Activated CD4-positive, alpha-beta memory T cell treated with anti-CD3 and anti-CD28 coated beads for 36 hours (primary cell): ENCODE measurements around the gene L3MBTL2. TPM values are rescaled to one million over a fixed set of nuclear protein-coding genes. Genes with fewer than 3 reads are reported as not detected.
"Not testable (repeated sequence)": the region's sequence is repeated elsewhere in the genome, so short reads cannot be mapped to it uniquely, and the experiment has no call there.

Experiments used
- CTCF ChIA-PET: fragments of 350-600 bp; sonication (Branson Sonifier 250); formaldehyde crosslinking; loops from one replicate; lab custom pipeline; 2021; ENCODE audit warnings: antibody characterized with exemption, inconsistent platforms; lab: Charles Lee
- POLR2A ChIA-PET: fragments of 350-600 bp; sonication (Branson Sonifier 250); formaldehyde crosslinking; loops from one replicate; lab custom pipeline; 2021; ENCODE audit warnings: antibody characterized with exemption; lab: Charles Lee
- DNase-seq: peaks from one replicate; pipeline ENCODE4 v3.0.0-alpha.2; 2020
- H3K27ac Mint-ChIP-seq: one replicate; pipeline ENCODE4 v1.8.0; 2021; ENCODE audit warnings: mixed read lengths
- H3K27me3 Mint-ChIP-seq: one replicate; pipeline ENCODE4 v1.8.0; 2021; ENCODE audit warnings: mixed read lengths
- H3K36me3 Mint-ChIP-seq: one replicate; pipeline ENCODE4 v1.8.0; 2021; ENCODE audit warnings: mixed read lengths
- H3K4me1 Mint-ChIP-seq: one replicate; pipeline ENCODE4 v1.8.0; 2021; ENCODE audit warnings: low read depth, mixed read lengths
- H3K4me3 Mint-ChIP-seq: one replicate; pipeline ENCODE4 v1.8.0; 2021; ENCODE audit warnings: mild to moderate bottlenecking, mixed read lengths
- H3K9me3 Mint-ChIP-seq: one replicate; pipeline ENCODE4 v1.8.0; 2021; ENCODE audit warnings: mixed read lengths
- intact Hi-C: fragments of 100-400 bp; cut with micrococcal nuclease; formaldehyde crosslinking; loops from one replicate; pipeline ENCODE4 v1.15.1; 2023
- total RNA-seq, 2 experiments: library from RNA; stranded (reverse); gene quantifications; one replicate each; pipeline ENCODE4 v1.2.3, GENCODE V29; 2021

The L3MBTL2 gene
- 10 to 100 TPM; 27.3 to 31.0 TPM for total RNA-seq

DNA sequence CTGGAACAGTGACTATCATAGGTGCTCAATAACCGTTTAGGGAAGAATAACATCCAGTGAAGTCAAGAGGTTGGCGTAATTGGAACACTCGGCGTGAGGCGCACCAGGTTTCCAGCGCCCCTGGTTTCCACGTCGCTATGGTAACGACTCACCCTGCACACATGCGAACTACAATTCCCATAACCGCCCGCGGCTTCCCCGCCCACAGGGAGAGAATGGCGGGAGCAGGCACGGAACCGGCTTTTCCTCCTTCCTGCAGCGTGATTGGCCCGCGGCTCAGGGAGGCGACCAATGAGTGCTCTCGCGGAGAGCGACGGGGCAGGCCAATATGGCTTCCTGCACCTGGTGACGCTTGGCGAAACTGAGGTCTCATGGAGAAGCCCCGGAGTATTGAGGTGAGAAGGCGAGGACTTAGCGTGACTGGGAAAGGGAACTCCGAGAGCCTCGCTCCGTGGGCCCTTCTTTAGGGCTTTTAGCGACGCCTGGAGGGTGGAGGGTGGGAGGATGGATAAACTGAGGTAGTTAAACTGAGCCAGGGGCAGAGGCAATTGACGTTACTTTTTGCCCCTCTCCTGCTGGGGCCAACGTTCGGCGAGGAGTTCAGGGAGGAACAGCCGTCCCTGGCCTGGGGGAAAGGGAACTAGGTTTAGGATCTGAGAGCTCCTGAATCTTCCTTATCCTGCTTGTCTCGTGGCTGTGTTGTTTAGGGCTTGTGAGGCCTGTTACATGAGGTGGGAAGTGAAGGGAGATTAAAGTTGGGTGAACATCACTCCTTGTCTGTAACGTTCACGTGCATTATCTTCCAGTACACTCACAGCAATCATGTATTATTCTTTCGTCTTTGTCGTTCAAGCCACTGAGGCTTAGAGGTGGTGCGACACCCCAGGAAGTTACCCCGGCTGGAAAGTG, at the start of gene L3MBTL2:
Gene L3MBTL2, plus strand, starts transcription at position 321 of the 909 bp plus-strand sequence. Its CDS starts 51 bp downstream, at position 372.
- peak; percentile 99 for DNase-seq
- ChIA-PET POLR2A (no interaction called here), CTCF (no interaction called here)
- H3K4me3 Mint-ChIP-seq = peak within 1 kb of the TSS; percentile 95
- peak within 1 kb of the TSS; percentile 92 for H3K27ac Mint-ChIP-seq
- intact Hi-C loops = loop anchor here (5.0 kb wide), 2 partner anchors 82 to 177 kb away; partner anchors contain the start of genes RANGAP1 and TEF
- peaks cover 13% of the 10 kb centered on the region for H3K36me3 Mint-ChIP-seq
- no peaks in the 10 kb centered on the region for H3K27me3 Mint-ChIP-seq
- peaks cover 26% of the 10 kb centered on the region for H3K4me1 Mint-ChIP-seq
- no peaks in the 10 kb centered on the region for H3K9me3 Mint-ChIP-seq

DNA sequence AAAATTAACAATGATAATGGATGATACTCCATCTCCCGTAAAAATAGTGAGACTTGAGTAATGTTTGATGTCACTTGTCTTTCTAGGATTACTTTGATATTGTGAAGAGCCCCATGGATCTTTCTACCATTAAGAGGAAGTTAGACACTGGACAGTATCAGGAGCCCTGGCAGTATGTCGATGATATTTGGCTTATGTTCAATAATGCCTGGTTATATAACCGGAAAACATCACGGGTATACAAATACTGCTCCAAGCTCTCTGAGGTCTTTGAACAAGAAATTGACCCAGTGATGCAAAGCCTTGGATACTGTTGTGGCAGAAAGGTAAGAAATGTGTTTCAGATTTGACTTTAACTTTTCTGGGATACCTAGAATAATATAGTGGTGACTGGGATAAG, 48.0 kb upstream of the L3MBTL2 start:
- ChIA-PET CTCF (interaction anchor here (2.7 kb wide), 1 partner anchor 235 kb away, joined by 13 read pairs; no protein-coding TSS in a partner anchor), POLR2A (no interaction called here)
- peaks cover 59% of the 10 kb centered on the region for H3K36me3 Mint-ChIP-seq
- H3K4me1 Mint-ChIP-seq = no peaks in the 10 kb centered on the region
- intact Hi-C loops = no loop called here
- H3K27ac Mint-ChIP-seq = no peak overlapping the region
- no peak for DNase-seq
- H3K27me3 Mint-ChIP-seq = no peaks in the 10 kb centered on the region
- H3K9me3 Mint-ChIP-seq = no peaks in the 10 kb centered on the region
- no peak overlapping the region for H3K4me3 Mint-ChIP-seq

DNA sequence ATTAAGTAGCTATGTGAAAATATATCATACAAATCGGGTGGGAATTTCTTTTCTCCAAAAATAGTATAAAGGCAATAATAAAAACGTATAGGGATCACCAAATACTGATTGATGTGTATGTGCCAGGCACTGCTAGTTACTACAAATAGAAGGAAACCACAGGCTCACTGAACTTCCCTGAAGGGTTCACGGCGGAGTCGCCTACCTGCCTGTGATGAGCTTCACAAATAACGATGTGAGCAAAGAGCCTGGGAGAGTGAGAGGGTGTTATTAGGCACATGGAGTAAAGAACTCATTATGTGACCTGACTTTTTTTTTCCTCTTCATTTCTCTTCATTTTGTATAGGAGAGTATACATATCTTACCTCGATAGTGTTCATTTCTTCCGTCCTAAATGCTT, 36.0 kb upstream of the L3MBTL2 start:
- intact Hi-C loops = no loop called here
- Mint-ChIP-seq H3K27me3 (no peaks in the 10 kb centered on the region), H3K36me3 (peaks cover 47% of the 10 kb centered on the region), H3K9me3 (no peaks in the 10 kb centered on the region), H3K4me1 (no peaks in the 10 kb centered on the region), H3K27ac (no peak overlapping the region), H3K4me3 (no peak overlapping the region)
- ChIA-PET CTCF (interaction anchor here (0.9 kb wide), 1 partner anchor 69 kb away, joined by 3 read pairs; no protein-coding TSS in a partner anchor), POLR2A (interaction anchor here (0.6 kb wide), 1 partner anchor 77 kb away, joined by 3 read pairs; the partner anchor contains the start of gene EP300)
- no peak for DNase-seq

DNA sequence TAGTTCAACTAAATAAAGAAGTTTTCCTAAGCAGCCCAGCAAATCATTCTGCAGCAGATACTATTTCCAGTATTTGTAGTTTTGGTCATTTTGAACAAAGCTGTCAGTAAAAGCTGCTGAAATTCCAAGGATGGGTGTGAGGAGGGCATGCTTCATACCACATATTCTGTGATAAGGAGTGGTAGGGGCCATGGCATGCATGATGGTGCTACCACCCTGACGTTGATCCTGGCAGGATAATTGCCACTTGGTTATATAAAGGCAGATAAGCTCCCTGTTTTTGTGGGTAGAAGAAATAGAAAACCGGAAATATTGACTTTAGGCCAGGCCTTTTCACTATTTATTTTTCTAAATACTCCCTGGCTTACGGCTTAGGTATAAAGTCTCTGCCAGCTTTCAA, 33.1 kb upstream of the L3MBTL2 start:
- Mint-ChIP-seq H3K9me3 (no peaks in the 10 kb centered on the region), H3K27me3 (no peaks in the 10 kb centered on the region), H3K4me3 (no peak overlapping the region), H3K27ac (no peak overlapping the region), H3K36me3 (peaks cover 63% of the 10 kb centered on the region), H3K4me1 (no peaks in the 10 kb centered on the region)
- intact Hi-C loops = no loop called here
- no peak for DNase-seq
- POLR2A ChIA-PET = no interaction called here
- CTCF ChIA-PET = interaction anchor here (1.2 kb wide), 1 partner anchor 66 kb away, joined by 4 read pairs; no protein-coding TSS in a partner anchor

DNA sequence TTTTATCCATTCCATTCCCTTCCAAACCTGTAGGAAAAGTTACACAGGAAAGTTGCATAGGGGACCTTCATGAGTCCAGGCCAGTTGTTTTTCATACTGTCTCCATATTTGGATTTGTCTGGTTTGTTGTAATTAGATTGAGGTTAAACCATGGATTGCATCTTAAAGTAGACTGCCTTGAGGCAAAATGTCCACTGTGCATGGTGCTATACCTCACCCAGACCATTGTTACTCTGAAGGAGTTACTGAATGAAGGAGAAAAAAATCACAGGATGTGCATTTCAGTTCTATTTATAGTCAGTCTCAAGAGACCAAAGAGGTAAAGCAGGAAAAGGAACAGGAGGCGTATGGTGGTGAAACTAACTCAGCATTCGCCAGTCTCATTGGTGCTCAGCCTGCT, 29.6 kb upstream of the L3MBTL2 start:
- Mint-ChIP-seq H3K4me3 (no peak overlapping the region), H3K27me3 (no peaks in the 10 kb centered on the region), H3K4me1 (no peaks in the 10 kb centered on the region), H3K36me3 (peaks cover 56% of the 10 kb centered on the region), H3K9me3 (no peaks in the 10 kb centered on the region), H3K27ac (no peak overlapping the region)
- CTCF ChIA-PET = no interaction called here
- DNase-seq = no peak
- POLR2A ChIA-PET = no interaction called here
- intact Hi-C loops = no loop called here

DNA sequence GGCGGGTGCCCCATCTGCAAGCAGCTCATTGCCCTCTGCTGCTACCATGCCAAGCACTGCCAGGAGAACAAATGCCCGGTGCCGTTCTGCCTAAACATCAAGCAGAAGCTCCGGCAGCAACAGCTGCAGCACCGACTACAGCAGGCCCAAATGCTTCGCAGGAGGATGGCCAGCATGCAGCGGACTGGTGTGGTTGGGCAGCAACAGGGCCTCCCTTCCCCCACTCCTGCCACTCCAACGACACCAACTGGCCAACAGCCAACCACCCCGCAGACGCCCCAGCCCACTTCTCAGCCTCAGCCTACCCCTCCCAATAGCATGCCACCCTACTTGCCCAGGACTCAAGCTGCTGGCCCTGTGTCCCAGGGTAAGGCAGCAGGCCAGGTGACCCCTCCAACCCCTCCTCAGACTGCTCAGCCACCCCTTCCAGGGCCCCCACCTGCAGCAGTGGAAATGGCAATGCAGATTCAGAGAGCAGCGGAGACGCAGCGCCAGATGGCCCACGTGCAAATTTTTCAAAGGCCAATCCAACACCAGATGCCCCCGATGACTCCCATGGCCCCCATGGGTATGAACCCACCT, 28.0 kb upstream of the L3MBTL2 start:
- CTCF ChIA-PET = no interaction called here
- intact Hi-C loops = no loop called here
- Mint-ChIP-seq H3K9me3 (no peaks in the 10 kb centered on the region), H3K4me1 (no peaks in the 10 kb centered on the region), H3K36me3 (peaks cover 55% of the 10 kb centered on the region), H3K4me3 (no peak overlapping the region), H3K27ac (no peak overlapping the region), H3K27me3 (no peaks in the 10 kb centered on the region)
- POLR2A ChIA-PET = no interaction called here
- DNase-seq = no peak

DNA sequence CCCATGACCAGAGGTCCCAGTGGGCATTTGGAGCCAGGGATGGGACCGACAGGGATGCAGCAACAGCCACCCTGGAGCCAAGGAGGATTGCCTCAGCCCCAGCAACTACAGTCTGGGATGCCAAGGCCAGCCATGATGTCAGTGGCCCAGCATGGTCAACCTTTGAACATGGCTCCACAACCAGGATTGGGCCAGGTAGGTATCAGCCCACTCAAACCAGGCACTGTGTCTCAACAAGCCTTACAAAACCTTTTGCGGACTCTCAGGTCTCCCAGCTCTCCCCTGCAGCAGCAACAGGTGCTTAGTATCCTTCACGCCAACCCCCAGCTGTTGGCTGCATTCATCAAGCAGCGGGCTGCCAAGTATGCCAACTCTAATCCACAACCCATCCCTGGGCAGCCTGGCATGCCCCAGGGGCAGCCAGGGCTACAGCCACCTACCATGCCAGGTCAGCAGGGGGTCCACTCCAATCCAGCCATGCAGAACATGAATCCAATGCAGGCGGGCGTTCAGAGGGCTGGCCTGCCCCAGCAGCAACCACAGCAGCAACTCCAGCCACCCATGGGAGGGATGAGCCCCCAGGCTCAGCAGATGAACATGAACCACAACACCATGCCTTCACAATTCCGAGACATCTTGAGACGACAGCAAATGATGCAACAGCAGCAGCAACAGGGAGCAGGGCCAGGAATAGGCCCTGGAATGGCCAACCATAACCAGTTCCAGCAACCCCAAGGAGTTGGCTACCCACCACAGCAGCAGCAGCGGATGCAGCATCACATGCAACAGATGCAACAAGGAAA, 27.3 kb upstream of the L3MBTL2 start:
- ChIA-PET POLR2A (no interaction called here), CTCF (no interaction called here)
- DNase-seq = no peak
- peak overlapping the region; percentile 9 for H3K27ac Mint-ChIP-seq
- no peaks in the 10 kb centered on the region for H3K9me3 Mint-ChIP-seq
- no peaks in the 10 kb centered on the region for H3K4me1 Mint-ChIP-seq
- H3K4me3 Mint-ChIP-seq = no peak overlapping the region
- H3K27me3 Mint-ChIP-seq = no peaks in the 10 kb centered on the region
- intact Hi-C loops = no loop called here
- H3K36me3 Mint-ChIP-seq = peaks cover 51% of the 10 kb centered on the region

DNA sequence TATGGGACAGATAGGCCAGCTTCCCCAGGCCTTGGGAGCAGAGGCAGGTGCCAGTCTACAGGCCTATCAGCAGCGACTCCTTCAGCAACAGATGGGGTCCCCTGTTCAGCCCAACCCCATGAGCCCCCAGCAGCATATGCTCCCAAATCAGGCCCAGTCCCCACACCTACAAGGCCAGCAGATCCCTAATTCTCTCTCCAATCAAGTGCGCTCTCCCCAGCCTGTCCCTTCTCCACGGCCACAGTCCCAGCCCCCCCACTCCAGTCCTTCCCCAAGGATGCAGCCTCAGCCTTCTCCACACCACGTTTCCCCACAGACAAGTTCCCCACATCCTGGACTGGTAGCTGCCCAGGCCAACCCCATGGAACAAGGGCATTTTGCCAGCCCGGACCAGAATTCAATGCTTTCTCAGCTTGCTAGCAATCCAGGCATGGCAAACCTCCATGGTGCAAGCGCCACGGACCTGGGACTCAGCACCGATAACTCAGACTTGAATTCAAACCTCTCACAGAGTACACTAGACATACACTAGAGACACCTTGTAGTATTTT, 26.6 kb upstream of the L3MBTL2 start:
- no peaks in the 10 kb centered on the region for H3K4me1 Mint-ChIP-seq
- intact Hi-C loops = no loop called here
- ChIA-PET CTCF (no interaction called here), POLR2A (no interaction called here)
- H3K36me3 Mint-ChIP-seq = peaks cover 44% of the 10 kb centered on the region
- DNase-seq = no peak
- no peaks in the 10 kb centered on the region for H3K9me3 Mint-ChIP-seq
- no peak overlapping the region for H3K4me3 Mint-ChIP-seq
- H3K27ac Mint-ChIP-seq = no peak overlapping the region
- H3K27me3 Mint-ChIP-seq = no peaks in the 10 kb centered on the region

DNA sequence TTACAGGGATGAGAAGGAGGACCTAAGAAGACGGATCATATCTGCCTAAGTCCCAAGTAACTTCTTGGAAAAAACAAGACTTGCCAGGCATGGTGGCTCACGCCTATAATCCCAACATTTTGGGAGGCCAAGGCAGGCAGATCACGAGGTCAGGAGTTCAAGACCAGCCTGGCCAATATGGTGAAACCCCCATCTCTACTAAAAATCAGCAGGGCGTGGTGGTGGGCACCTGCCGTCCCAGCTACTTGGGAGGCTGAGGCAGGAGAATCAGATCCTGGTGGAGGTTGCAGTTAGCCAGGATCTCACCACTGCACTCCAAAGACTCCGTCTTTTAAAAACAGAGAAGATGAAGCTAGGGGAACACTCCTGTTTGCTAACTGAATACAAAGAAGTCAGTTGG, 24.8 kb upstream of the L3MBTL2 start:
- H3K4me1 Mint-ChIP-seq, CTCF ChIA-PET, H3K27me3 Mint-ChIP-seq, DNase-seq, H3K27ac Mint-ChIP-seq, H3K4me3 Mint-ChIP-seq, H3K9me3 Mint-ChIP-seq, intact Hi-C loops: not testable (repeated sequence)
- H3K36me3 Mint-ChIP-seq = peaks cover 33% of the 10 kb centered on the region
- POLR2A ChIA-PET = interaction anchor here (0.6 kb wide), 1 partner anchor 13 kb away, joined by 3 read pairs; no protein-coding TSS in a partner anchor

DNA sequence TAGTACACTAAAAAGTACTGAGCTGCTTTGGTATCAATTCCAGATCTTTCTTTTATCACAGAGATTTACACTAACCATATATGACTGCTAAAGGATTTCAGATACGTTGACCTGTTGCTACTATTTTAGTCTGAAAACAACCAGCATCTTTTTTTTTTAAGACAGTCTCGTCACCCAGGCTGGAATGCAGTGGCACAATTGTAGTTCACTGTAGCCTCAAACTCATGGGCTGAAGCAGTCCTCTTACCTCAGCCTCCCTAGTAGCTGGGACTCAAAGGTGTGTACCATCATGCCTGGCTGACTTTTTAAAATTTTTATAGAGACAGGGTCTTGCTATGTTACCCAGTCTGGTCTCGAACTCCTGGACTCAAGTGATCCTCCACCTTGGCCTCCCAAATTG, 24.2 kb upstream of the L3MBTL2 start:
- intact Hi-C loops = no loop called here
- no peak for DNase-seq
- Mint-ChIP-seq H3K27me3 (no peaks in the 10 kb centered on the region), H3K36me3 (peaks cover 28% of the 10 kb centered on the region), H3K4me1 (no peaks in the 10 kb centered on the region), H3K4me3 (no peak overlapping the region), H3K9me3 (no peaks in the 10 kb centered on the region), H3K27ac (no peak overlapping the region)
- POLR2A ChIA-PET = no interaction called here
- CTCF ChIA-PET = interaction anchor here (1.2 kb wide), 1 partner anchor 57 kb away, joined by 6 read pairs; no protein-coding TSS in a partner anchor

DNA sequence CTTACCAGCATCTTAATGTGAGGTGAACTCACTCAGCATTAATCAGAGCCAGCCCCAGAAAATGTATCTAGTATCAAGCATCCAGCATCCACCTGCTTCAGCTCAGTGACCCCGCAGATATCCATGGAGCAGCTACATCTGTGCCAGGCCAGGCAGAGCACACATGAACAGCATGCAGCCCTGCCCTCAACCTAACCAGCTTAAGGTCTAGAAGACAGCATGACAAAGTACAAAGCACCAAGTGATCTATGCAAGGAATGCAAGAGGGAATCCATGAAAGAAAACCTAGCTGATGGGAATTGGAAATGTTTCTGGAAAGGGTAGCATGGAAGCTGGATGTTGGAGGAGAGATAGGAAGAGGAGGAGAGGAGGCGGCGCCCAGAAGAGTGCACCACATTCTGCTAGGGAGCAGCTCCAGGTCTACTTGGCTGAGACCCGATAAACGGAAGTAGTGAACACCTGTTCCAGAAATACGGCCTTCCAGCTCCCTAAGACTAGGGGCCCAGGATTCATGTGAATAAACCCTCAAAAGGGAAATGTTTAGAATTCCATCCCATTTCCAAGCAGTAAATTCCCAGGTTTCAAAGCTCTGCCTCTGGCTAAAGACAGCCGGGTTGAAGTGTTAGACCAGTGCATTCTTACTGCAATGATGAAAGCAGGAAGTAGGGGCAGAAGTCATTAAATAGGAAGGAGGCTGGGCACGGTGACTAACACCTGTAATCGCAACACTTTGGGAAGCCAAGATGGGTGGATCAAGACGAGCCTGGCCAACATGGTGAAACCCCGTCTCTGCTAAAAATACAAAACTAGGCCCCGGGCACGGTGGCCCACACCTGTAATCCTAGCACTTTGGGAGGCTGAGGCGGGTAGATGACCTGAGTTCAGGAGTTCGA, 23.5 kb upstream of the L3MBTL2 start:
- ChIA-PET POLR2A (no interaction called here), CTCF (interaction anchor here (1.2 kb wide), 1 partner anchor 56 kb away, joined by 6 read pairs; no protein-coding TSS in a partner anchor)
- no peaks in the 10 kb centered on the region for H3K4me1 Mint-ChIP-seq
- peaks cover 22% of the 10 kb centered on the region for H3K36me3 Mint-ChIP-seq
- H3K27ac Mint-ChIP-seq = no peak overlapping the region
- H3K4me3 Mint-ChIP-seq = no peak overlapping the region
- intact Hi-C loops = no loop called here
- DNase-seq = no peak
- H3K9me3 Mint-ChIP-seq = no peaks in the 10 kb centered on the region
- no peaks in the 10 kb centered on the region for H3K27me3 Mint-ChIP-seq
